HepG2 (cell line): ENCODE measurements around the gene GCLM. TPM values are rescaled to one million over a fixed set of nuclear protein-coding genes. Genes with fewer than 3 reads are reported as not detected.
A peak's percentile ranks its signal among the peaks of the same experiment; 100 is the strongest.
"Not testable (repeated sequence)": the region's sequence is repeated elsewhere in the genome, so short reads cannot be mapped to it uniquely, and the experiment has no call there.

ENCODE experiments used
- ATAC-seq: fragments of 200-7000 bp; cut with Tn5 transposase; 3 replicates; pipeline ENCODE4 v1.9.1; 2020; ENCODE audit warnings: mild to moderate bottlenecking, moderate library complexity
- BruUV-seq: library from RNA; stranded (reverse); fragments of 400-500 nt; replicated peaks from 2 replicates; lab custom pipeline; 2021; lab: Mats Ljungman, UMichigan
- CTCF ChIA-PET: fragments of 300-600 bp; formaldehyde crosslinking; extraction: SDS; loops from one replicate; lab custom pipeline; 2021; ENCODE audit warnings: low total read pairs, inconsistent platforms, low intra/inter-chr PET ratio; lab: Yijun Ruan, JAX
- POLR2A ChIA-PET: fragments of 350-600 bp; sonication (Branson Sonifier 250); formaldehyde crosslinking; loops from one replicate; lab custom pipeline; 2020; ENCODE audit warnings: antibody characterized with exemption, inconsistent platforms; lab: Yijun Ruan, JAX
- DNase-seq: peaks from one replicate; pipeline ENCODE4 v3.0.0-alpha.2; 2015; ENCODE audit warnings: low spot score
- FAIRE-seq: peaks from 3 replicates; lab custom pipeline; 2011; peaks lifted over from hg19 to GRCh38; lab: Jason Lieb, UNC
- H2AFZ ChIP-seq: one replicate; pipeline ENCODE4 v1.6.1; 2011; ENCODE audit warnings: low read length, inconsistent platforms
- H3K27ac ChIP-seq: fragments of 300-600 bp; 3 replicates; pipeline ENCODE4 v1.8.0; 2011; ENCODE audit warnings: mixed run types, mild to moderate bottlenecking, mixed read lengths, low read length, inconsistent platforms; ENCODE audit not compliant: insufficient read depth; ENCODE audit errors: extremely low read length
- H3K27me3 ChIP-seq, 2 experiments: fragments of 200-600 bp in 1 of 2; 2 replicates in 1 of 2; 3 replicates in 1 of 2; pipeline versions ENCODE4 v1.6.0 to v1.8.0; 2011; ENCODE audit warnings: low read length in 2 of 2, mild to moderate bottlenecking in 2 of 2, moderate library complexity in 2 of 2, inconsistent platforms in 1 of 2; ENCODE audit not compliant: insufficient read depth in 2 of 2, control insufficient read depth in 1 of 2
- H3K36me3 ChIP-seq, 2 experiments: fragments of 200-600 bp in 1 of 2; replicated peaks in 1 of 2; 2 replicates in 1 of 2; 3 replicates in 1 of 2; pipeline versions ENCODE4 v1.5.1 to v1.8.0; 2011; ENCODE audit warnings: low read length in 2 of 2, inconsistent platforms in 1 of 2; ENCODE audit not compliant: insufficient read depth in 2 of 2, control insufficient read depth in 1 of 2
- H3K4me1 ChIP-seq: 2 replicates; pipeline ENCODE4 v1.5.1; 2012; ENCODE audit warnings: low read length, inconsistent platforms; ENCODE audit not compliant: insufficient read depth
- H3K4me2 ChIP-seq: 2 replicates; pipeline ENCODE4 v1.6.0; 2011; ENCODE audit warnings: low read depth, low read length, inconsistent platforms
- H3K4me3 ChIP-seq, 3 experiments: fragments of 200-600 bp in 1 of 3; sonication (generic), shearing (Covaris generic) in 1 of 3; replicated peaks in 1 of 3; 2 replicates each; pipeline ENCODE4 v1.5.1; 2011 to 2016; ENCODE audit warnings: low read length in 3 of 3, inconsistent platforms in 2 of 3, low read depth in 2 of 3, mild to moderate bottlenecking in 2 of 3, control low read depth in 1 of 3, mixed read lengths in 1 of 3; ENCODE audit not compliant: insufficient read depth in 1 of 3
- H3K79me2 ChIP-seq: one replicate; pipeline ENCODE4 v1.6.1; 2011; ENCODE audit warnings: low read length, inconsistent platforms; ENCODE audit not compliant: insufficient read depth
- H3K9ac ChIP-seq: 2 replicates; pipeline ENCODE4 v1.6.0; 2011; ENCODE audit warnings: mild to moderate bottlenecking, low read depth, low read length, inconsistent platforms; ENCODE audit not compliant: insufficient read depth
- H3K9me3 ChIP-seq: 2 replicates; pipeline ENCODE4 v1.5.1; 2012; ENCODE audit warnings: mild to moderate bottlenecking, low read length
- H4K20me1 ChIP-seq: 2 replicates; pipeline ENCODE4 v1.6.0; 2011; ENCODE audit warnings: inconsistent platforms, mild to moderate bottlenecking, low read length, moderate library complexity; ENCODE audit not compliant: insufficient read depth
- CEBPB ChIP-seq: IDR thresholded peaks from 2 replicates; pipeline ENCODE4 v1.6.1; 2011; ENCODE audit warnings: low read depth, low read length, improper control_type of control experiment, borderline replicate concordance
- CTCF ChIP-seq: sonication (generic); formaldehyde crosslinking; IDR thresholded peaks from 2 replicates; pipeline ENCODE4 v1.5.0; 2020; ENCODE audit warnings: mild to moderate bottlenecking, missing genetic modification reagents, moderate library complexity
- ELF3 ChIP-seq: IDR thresholded peaks from 2 replicates; pipeline ENCODE4 v1.6.1; 2016; ENCODE audit warnings: missing genetic modification reagents, missing compliant biosample characterization
- FOXA3 ChIP-seq: IDR thresholded peaks from 2 replicates; pipeline ENCODE4 v1.6.1; 2016; ENCODE audit warnings: missing genetic modification reagents, missing compliant biosample characterization
- KAT7 ChIP-seq: IDR thresholded peaks from 2 replicates; pipeline ENCODE4 v1.6.1; 2018; ENCODE audit warnings: borderline replicate concordance, missing compliant biosample characterization
- RBFOX2 ChIP-seq: fragments of 200-400 bp; formaldehyde crosslinking; IDR thresholded peaks from 2 replicates; pipeline ENCODE4 v1.6.1; 2017; ENCODE audit warnings: low read depth, mild to moderate bottlenecking, low read length
- TOPORS ChIP-seq: sonication (generic); formaldehyde crosslinking; IDR thresholded peaks from 2 replicates; pipeline ENCODE4 v1.8.0; 2023; ENCODE audit warnings: mild to moderate bottlenecking, missing genetic modification reagents
- ZMYM4 ChIP-seq: sonication (generic); formaldehyde crosslinking; IDR thresholded peaks from 2 replicates; pipeline ENCODE4 v1.8.1; 2023; ENCODE audit warnings: mild to moderate bottlenecking, missing genetic modification reagents
- ZNF572 ChIP-seq: sonication (generic); formaldehyde crosslinking; IDR thresholded peaks from 2 replicates; pipeline ENCODE4 v1.5.1; 2020; ENCODE audit warnings: mild to moderate bottlenecking, missing genetic modification reagents
- WGBS: methylation state at CpG from one replicate; pipeline ENCODE4 v1.1.6; 2017; ENCODE audit warnings: low lambda C conversion rate; 5-methylcytosine and 5-hydroxymethylcytosine counted together
- in situ Hi-C: cut with HindIII; loops from 2 replicates; pipeline ENCODE4 v1.10.0; 2017; ENCODE audit warnings: low pct_unique_long_range_greater_than_20kb; ENCODE audit not compliant: extremely low pct_ligation_motif_present
- intact Hi-C: fragments of 100-400 bp; cut with micrococcal nuclease; formaldehyde crosslinking; loops from one replicate; pipeline ENCODE4 v1.10.0; 2022; ENCODE audit not compliant: unreplicated experiment
- polyA plus RNA-seq, 8 experiments: library from polyadenylated mRNA; depleted of rRNA in 3 of 8; stranded (reverse) in 7 of 8; unstranded in 1 of 8; fragments of >200 nt; fragmentation: Illumina TruSeq in 4 of 8; extraction: Trizol in 4 of 8; gene quantifications; 2 replicates each; pipeline versions ENCODE4 v1.2.1 to v1.2.3, GENCODE V29; 2011 to 2016; ENCODE audit warnings: low read depth in 4 of 8, missing spikeins in 1 of 8, mixed read lengths in 1 of 8; ENCODE audit not compliant: insufficient read depth in 1 of 8
- total RNA-seq, 5 experiments: library from RNA; depleted of rRNA; stranded (reverse); fragments of >200 nt; fragmentation: Illumina TruSeq; extraction: Trizol; gene quantifications; 2 replicates each; pipeline ENCODE4 v1.2.3, GENCODE V29; 2016; ENCODE audit warnings: low read depth in 1 of 5

GCLM gene
- total and polyA plus RNA-seq, 2 of the 13 experiments (the other 11 are each of a cell fraction or from before 2014, with no cell fraction given), result 8.7 to 29.9 TPM

- TF ChIP-seq CTCF (peak; percentile 76), ELF3 (CRISPR knock-in tag) (no peak)
These were observed 35.1 kb downstream of the GCLM start (continued) for GRCh38 chr1:93874025-93874651.

GRCh38 chr1:93871366-93871765 lies 37.9 kb downstream of the GCLM start:
- CTCF ChIA-PET, result no interaction called here
- ATAC-seq (no peak), FAIRE-seq (no peak)

DNA sequence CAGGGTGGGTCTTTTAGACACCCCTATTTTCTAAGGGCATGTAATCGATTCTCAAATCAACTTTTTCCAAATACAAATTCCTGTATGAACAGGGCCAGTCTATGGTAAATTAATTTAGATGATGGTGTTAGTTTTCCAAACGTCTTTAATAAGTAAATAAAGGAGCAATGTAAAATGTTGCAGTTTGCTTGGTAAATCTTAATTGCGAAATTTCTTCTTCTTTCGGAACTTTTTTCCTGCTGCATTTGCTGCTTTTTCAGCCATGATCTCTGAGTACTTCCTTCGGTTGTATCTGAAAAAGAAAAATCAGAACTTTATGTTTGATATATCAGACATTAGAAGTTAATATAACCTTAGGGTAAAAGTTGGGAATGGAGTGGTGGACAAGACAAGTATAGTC lies 39.6 kb downstream of the GCLM start:
- no peak for DNase-seq
- no peak for FAIRE-seq
- Histone ChIP-seq H3K79me2 (no peaks in the 10 kb centered on the region), H3K4me3 (no peak overlapping the region), H2AFZ (no peak overlapping the region), H3K9ac (no peak overlapping the region), H4K20me1 (peaks cover 3% of the 10 kb centered on the region; the same call in 1 of the 2 replicates)
- in situ Hi-C loops, result no loop called here
- WGBS, result 95% methylated on average over 5 of the region's 5 CpGs
- TF ChIP-seq CEBPB, result peak; percentile 33; the same call in 1 of the 2 replicates
- TF ChIP-seq FOXA3, result no peak
- TF ChIP-seq ZMYM4 (CRISPR knock-in tag), result no peak
- TF ChIP-seq KAT7, result no peak
- TF ChIP-seq, all 625 proteins: peak for 1
- Histone ChIP-seq H3K4me2 (no peak overlapping the region), H3K27ac (no peak overlapping the region), H3K4me1 (no peaks in the 10 kb centered on the region), H3K36me3 (peaks cover 17 to 55% of the 10 kb centered on the region in 2 experiments), H3K9me3 (no peaks in the 10 kb centered on the region), H3K27me3 (no peaks in the 10 kb centered on the region)
- no peak for ATAC-seq
- no TSS peak for BruUV-seq
- CTCF ChIA-PET, result no interaction called here
- intact Hi-C loops, result no loop called here
- POLR2A ChIA-PET, result no interaction called here

More at GRCh38 chr1:93871366-93871765, 37.9 kb downstream of the GCLM start:
- H3K36me3 ChIP-seq, result peaks cover 17 to 70% of the 10 kb centered on the region in 2 experiments
- no peak overlapping the region for H3K9ac ChIP-seq
- no peak overlapping the region for H3K27ac ChIP-seq
- H3K27me3 ChIP-seq, result no peaks in the 10 kb centered on the region
- H3K79me2 ChIP-seq, result peaks cover 5% of the 10 kb centered on the region
- H3K9me3 ChIP-seq, result no peaks in the 10 kb centered on the region
- H3K4me1 ChIP-seq, result peaks cover 7% of the 10 kb centered on the region
- DNase-seq, result no peak
- H2AFZ ChIP-seq, result no peak overlapping the region
- 74% methylated on average over 4 of the region's 4 CpGs for WGBS
- in situ Hi-C loops (no loop called here), intact Hi-C loops (no loop called here)
- no TSS peak for BruUV-seq
- no peak overlapping the region for H3K4me3 ChIP-seq
- POLR2A ChIA-PET, result no interaction called here
- no peak overlapping the region for H3K4me2 ChIP-seq
- TF ChIP-seq TOPORS (CRISPR knock-in tag), result no peak
- no peak for TF ChIP-seq ZNF572
- TF ChIP-seq RBFOX2, result 0 out of 2 replicates have a peak, but pooled peaks have one; percentile 25
- peaks cover 3% of the 10 kb centered on the region; the same call in 1 of the 2 replicates for H4K20me1 ChIP-seq

DNA sequence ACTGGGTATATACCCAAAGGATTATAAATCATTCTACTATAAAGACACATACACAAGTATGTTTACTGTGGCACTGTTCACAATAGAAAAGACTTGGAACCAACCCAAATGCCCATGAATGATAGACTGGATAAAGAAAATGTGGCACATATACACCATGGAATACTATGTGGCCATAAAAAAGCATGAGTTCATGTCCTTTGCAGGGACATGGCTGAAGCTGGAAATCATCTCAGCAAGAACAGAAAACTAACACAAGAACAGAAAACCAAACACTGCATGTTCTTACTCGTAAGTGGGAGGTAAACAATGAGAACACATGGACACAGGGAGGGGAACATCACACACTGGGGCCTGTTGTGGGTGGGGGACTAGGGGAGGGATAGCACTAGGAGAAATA lies 40.7 kb downstream of the GCLM start:
- H3K79me2 ChIP-seq, H3K27ac ChIP-seq, ATAC-seq, H2AFZ ChIP-seq, H3K27me3 ChIP-seq, FAIRE-seq, H3K9me3 ChIP-seq, H3K4me2 ChIP-seq, CTCF ChIA-PET, BruUV-seq, H3K4me1 ChIP-seq, intact Hi-C loops, H3K9ac ChIP-seq, H4K20me1 ChIP-seq, H3K4me3 ChIP-seq, in situ Hi-C loops, DNase-seq: not testable (repeated sequence)
- 91% methylated on average over 1 of the region's 1 CpG for WGBS
- peaks cover 13 to 43% of the 10 kb centered on the region in 2 experiments for H3K36me3 ChIP-seq
- POLR2A ChIA-PET, result interaction anchor here (0.8 kb wide), 1 partner anchor 13 kb away, joined by 3 read pairs; no protein-coding TSS in a partner anchor
